Activated T-cell treated with anti-CD3 and anti-CD28 coated beads for 24 hours (primary cell): ENCODE measurements around the gene USP49.
"Not testable (repeated sequence)": the region's sequence is repeated elsewhere in the genome, so short reads cannot be mapped to it uniquely, and the experiment has no call there.

ENCODE experiments used
- DNase-seq: peaks from one replicate; pipeline ENCODE4 v3.0.0-alpha.2; 2020; ENCODE audit warnings: low read depth

Gene USP49

DNA sequence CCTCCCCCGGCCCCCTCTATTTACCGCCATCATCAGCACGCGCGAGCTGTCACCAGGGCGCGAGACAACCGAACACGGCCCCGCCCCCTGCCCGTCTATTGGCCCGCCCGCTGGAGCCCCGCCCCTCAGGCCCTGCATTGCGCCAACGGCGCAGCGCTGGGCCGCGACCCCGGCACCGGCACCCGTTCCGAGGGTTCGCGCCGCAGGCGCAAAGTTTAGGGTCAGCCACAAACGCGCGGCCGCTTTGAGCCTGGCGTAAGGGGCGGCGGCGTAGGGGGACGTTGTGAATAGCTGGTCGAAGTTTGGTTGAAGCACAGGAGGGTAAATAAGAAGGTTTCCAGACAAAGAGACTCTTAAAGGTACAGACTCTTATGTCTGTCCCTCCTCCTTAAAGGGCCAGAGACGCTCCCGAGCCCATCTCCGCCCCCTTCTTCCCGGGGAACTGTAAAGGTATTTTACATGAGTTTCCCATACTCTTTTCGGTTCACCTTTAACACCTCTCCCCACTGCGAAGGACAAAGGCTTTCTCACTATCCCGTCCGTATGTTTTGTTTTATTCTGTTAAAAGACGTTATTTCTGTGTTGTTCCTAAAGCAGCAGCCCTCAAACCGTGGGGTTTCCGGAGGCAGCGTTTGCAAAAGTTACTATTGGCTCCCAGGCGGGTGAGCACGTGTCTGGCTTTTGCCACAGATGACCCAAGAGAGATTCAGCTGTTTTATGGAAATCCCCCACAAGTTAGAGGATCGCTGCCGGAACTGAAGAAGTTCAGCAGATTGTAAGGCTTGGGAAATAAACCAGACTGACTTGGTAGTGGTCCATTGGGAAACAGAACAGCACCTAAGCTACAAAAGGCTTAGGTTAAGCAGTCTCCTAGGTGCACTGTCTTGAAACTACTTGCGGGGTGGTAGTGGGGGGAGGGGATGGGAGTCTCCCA, at the start of gene USP49:
Gene USP49 (minus strand): TSS at position 76 of the 934 bp plus-strand sequence. CDS start 88,392 bp downstream, outside the sequence.
- peak; percentile 89 for DNase-seq

GRCh38 chr6:41943456-41943855, 48.3 kb upstream of the USP49 start:
- no peak for DNase-seq

DNA sequence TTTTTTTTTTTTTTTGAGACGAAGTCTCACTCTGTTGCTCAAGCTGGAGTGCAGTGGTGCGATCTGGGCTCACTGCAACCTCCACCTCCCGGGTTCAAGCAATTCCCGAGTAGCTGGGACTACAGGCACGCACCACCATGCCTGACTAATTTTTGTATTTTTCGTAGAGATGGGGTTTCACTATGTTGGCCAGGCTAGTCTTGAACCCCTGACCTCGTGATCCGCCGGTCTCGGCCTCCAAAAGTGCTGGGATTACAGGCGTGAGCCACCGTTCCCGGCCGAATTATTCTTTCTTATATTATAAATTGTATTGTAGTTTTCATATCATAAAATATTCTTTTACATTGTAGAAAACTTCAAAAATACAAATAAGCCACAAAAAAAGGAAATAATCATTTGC, 47.7 kb upstream of the USP49 start:
- not testable (repeated sequence) for DNase-seq

DNA sequence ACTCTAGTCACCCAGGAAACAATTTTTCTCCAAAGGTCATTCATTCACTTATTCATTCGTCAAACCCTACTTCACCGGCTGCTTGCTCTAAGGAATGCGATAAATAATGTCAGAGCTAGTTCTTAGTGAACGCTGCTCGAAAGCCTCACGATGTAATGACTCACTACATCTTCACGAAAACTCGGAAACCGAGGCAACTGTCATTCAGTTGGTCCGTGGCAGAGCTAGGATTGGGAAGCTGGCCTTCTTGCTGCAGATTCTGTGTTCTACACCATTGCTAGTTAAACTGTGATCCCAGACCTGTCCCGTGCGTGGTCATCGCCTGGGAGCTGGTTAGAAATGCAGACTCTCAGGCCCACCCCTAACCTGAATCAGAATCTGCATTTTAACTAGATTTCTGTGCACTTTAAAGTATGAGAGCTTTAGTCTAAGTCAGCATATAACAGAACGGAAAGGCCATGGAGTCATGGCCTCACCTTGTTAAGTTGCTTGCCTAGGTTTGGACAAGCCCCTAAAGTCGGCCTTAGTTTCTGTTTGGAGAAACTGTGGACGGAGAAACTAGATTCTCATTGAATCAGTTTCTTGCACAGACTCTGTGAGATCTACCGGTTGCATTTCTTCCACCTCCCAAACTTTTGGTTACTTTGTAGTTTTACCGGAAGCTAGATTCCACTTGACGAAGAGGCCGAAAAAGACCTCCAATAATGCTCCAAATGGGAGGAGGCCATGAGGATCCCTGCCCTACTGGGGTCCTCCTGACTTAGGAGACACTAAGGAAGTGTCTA, 47.1 kb upstream of the USP49 start:
- no peak for DNase-seq

DNA sequence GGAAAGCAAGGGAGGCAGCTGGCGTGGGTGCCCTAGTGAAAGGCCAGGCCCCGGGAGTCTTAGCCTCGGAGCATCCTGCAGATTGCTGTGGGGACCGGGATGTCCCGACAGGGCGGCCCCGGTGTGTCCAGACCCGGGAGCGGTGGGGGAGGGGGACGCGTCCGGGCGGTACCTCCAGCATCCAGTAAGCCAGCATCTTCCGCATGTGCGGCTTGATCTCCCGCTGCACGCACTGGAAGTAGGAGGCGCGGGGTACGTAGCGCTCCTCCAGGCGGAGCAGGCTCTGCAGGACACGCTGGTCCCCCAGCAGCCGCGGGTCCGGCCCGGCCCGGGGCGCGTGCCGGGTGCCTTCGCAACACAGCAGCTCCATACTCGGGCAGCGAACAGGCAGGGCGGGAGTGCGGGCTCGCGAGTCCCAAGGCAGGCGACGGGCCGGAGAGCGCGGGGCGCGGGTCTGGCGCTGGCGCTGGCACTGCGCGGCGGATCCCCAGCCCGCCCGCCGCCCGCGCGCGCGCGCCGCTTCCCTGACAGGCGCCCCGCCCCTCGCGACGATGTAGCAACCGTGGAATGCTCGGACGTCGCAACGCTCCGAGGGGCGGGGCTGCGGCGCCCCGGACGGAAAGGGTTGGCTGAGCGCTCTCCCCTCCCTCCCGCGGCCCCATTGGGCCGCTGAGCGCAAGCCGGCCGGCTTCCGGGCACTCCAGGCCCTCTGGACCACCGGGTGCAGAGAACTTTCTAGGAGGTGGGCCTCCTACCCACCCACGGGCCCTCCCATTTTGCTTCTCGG, 46.3 kb upstream of the USP49 start, which contains the start of gene CCND3:
Gene CCND3 (minus strand): TSS at position 529 of the 787 bp plus-strand sequence. CDS start 159 bp downstream, at position 370.
- DNase-seq, result peak; percentile 88

DNA sequence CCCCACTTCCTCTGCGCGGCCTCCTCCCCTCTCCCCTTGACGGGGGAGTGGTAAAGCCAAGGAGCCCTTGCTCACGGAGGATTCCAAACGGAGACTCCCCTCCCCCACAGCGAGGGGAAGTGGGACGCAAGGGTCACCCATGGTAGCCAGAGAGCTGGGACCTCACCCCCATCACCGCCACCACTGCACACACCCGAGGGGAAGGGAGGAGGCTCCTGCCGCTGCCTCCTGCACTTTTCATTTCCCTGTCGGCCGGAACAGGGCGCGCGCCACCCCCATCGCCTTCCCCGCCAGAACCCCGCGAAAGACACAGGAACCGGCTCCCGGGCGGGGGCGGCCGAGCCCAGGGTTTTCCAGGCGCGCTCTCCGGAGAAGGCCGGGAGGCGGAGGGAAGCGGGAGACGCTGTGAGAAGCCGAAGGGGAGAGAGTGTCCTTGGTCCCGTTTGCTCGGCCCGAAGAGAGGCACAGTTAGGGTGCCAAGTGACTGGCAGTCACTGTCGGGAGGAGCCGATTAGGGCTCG, 45.6 kb upstream of the USP49 start:
- no peak for DNase-seq

GRCh38 chr6:41939848-41940758, 44.9 kb upstream of the USP49 start:
- no peak for DNase-seq

- DNase-seq, result no peak
Observed at GRCh38 chr6:41939176-41939847, 44.1 kb upstream of the USP49 start.

DNA sequence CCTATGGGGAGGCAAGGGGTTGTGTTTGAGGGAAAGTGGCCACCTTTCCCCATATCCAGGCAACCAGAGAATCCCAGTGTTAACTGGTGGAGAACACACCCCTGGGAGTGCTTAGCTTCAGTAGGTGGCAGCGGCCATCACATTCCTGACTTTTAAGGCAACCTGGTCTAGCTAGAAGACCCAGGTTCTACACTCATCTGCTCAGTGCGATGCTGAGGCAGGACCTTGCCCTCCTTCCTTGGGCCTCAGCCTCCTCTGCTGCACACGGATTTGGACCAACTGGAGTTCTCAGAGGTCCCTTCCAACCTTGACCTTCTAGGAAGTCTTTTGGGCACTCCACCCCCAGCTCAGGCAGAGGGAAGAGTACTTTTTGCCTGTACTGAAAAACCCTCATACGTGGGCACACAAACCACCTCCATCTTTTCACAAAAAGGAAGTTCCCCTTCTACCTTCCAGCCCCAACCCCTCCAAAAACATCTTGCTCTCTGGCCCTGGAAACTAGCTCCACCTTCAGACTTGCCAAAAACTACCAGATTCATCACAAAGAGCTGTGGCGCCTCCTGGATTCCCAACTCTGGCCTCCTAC, 43.5 kb upstream of the USP49 start:
- no peak for DNase-seq

- no peak for DNase-seq
Observed at GRCh38 chr6:41937861-41938574, 42.8 kb upstream of the USP49 start.

GRCh38 chr6:41937472-41937860, 42.3 kb upstream of the USP49 start:
- DNase-seq, result no peak

DNA sequence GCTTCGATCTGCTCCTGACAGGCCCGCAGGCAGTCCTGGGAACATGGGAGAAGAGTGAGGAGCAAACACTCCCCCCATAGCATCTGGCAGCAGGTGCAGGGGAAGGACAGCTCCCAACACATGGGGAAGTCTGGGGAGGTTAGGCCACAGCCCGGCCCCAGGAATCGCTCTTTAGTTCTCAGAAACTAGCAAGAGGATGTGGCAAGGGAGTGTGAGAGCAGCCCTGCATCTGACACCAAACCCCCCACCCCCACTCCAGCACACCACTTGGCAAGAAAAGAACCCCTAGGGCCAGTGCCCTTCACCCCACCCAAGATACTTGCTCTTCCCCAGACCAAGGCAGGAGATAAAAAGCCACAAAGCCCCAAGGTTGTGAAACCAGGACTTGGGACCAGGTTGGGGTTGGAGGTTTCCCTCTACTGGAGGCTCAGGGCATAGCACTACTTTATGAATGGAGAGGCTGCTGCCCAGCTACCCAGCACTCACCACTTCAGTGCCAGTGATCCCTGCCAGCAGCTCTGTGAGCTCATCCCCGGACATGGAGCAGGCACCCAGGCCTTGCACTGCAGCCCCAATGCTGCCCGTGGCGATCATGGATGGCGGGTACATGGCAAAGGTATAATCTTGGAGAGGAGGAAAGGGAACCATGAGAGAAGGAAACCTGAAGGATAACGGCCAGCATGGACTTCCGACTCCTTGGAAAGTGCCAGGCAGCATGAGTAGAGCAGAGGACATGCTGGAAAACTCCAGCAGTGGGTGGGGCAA, 41.1 kb upstream of the USP49 start:
- DNase-seq, result peak; percentile 55

DNA sequence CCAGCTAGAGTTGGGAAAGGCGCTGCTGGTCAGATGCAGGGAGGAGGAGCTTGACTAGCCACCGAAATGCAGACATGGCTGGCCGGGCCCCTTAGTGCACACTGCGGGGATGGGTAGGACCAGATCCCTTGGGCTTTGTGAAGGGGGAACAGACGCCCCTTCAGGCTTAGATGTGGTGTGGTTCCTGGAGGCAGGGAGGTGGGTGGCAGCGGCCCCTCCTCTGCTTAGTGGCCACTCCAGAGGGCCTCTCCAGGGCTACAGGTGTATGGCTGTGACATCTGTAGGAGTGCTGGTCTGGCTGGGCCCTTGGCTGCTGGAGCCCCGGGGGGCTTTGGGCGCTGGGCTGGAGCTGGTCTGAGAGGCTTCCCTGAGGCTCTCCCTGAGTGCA, 40.5 kb upstream of the USP49 start:
- no peak for DNase-seq

GRCh38 chr6:41935193-41935574, 40.0 kb upstream of the USP49 start:
- no peak for DNase-seq

GRCh38 chr6:41934278-41935192, 39.4 kb upstream of the USP49 start:
- DNase-seq, result no peak

GRCh38 chr6:41932378-41932777, 37.2 kb upstream of the USP49 start:
- DNase-seq, result no peak

DNA sequence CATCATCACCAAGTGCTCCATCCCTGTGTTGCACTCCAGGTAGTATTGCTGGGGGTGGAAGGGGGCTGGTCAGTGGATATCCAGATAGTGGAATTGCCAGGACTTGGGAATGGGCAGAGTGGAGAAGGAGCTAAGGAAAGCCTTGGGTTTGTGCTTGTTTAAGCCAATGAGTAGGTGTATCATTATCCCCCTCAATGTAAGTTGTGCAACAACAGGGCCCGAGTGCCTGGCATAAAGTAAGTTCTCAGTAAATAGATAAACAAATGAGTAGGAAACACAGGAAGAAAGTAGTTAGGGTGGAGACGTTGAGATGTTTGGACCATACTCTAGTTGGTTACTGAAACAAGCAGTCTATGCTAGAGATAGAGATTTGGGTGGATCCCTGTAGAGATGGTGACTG, 36.6 kb upstream of the USP49 start:
- no peak for DNase-seq
